ENCODE results near the gene APLP2. TPM values are rescaled to one million over a fixed set of nuclear protein-coding genes. Genes with fewer than 3 reads are reported as not detected.
"Not testable (repeated sequence)": the region's sequence is repeated elsewhere in the genome, so short reads cannot be mapped to it uniquely, and the experiment has no call there.

The APLP2 gene
- polyA plus RNA-seq (2013, experiment 1 of 2), result 264 TPM
- 280 TPM for polyA plus RNA-seq (2013, experiment 2 of 2)

DNA sequence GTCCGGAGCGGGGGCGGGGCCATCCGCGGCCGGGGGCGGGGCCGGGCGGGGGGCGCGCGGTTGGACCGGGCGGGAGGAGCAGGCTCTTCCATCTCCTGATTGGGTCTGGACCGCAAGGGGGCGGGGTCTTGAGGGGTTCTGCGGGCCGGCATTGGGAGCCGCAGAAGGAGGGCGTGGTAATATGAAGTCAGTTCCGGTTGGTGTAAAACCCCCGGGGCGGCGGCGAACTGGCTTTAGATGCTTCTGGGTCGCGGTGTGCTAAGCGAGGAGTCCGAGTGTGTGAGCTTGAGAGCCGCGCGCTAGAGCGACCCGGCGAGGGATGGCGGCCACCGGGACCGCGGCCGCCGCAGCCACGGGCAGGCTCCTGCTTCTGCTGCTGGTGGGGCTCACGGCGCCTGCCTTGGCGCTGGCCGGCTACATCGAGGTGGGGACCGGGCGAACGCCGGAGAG, at the start of gene APLP2:
TSS of gene APLP2 (plus strand) at position 236 of the 450 bp plus-strand sequence. CDS start at position 320, 84 bp downstream.
- Histone ChIP-seq H3K4me1 (ENCODE audit: insufficient read depth, low read length) (peaks cover 20% of the 10 kb centered on the region), H3K9ac (ENCODE audit: low read depth, low read length) (peak within 1 kb of the TSS; percentile 80), H3K9me3 (ENCODE audit: insufficient read depth, low read depth, low read length) (no peaks in the 10 kb centered on the region), H3K27me3 (ENCODE audit: insufficient read depth, low read length) (peaks cover 23% of the 10 kb centered on the region), H3K4me3 (ENCODE audit: low read length) (peak within 1 kb of the TSS; percentile 93), H3K36me3 (ENCODE audit: insufficient read depth, low read length) (no peaks in the 10 kb centered on the region), H3K27ac (ENCODE audit: low read depth, low read length) (peak within 1 kb of the TSS; percentile 80)
- WGBS, result under 1% methylated on average over 51 of the region's 51 CpGs

DNA sequence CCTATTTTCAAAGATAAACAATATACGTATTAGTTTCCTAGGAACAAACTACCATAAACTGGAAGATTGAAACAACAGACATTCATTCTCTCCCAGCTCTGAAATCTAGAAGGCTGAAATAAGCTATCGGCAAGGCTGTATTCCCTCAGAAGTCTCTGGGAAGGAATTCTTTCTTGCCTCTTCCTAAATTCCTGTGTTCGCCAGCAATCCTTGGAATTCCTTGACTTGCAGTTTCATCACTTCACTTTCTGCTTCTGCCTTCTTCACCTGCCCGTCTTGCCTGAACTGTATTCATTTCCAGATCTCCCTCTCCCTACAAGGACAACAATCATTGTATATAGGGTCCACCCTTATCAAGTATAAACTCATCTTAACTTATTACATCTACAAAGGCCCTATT, 49.4 kb upstream of the APLP2 start:
- Histone ChIP-seq H3K27ac (ENCODE audit: low read depth, low read length) (no peak overlapping the region), H3K27me3 (ENCODE audit: insufficient read depth, low read length) (no peaks in the 10 kb centered on the region), H3K4me3 (ENCODE audit: low read length) (no peak overlapping the region), H3K4me1 (ENCODE audit: insufficient read depth, low read length) (no peaks in the 10 kb centered on the region), H3K36me3 (ENCODE audit: insufficient read depth, low read length) (no peaks in the 10 kb centered on the region), H3K9me3 (ENCODE audit: insufficient read depth, low read depth, low read length) (peaks cover 2% of the 10 kb centered on the region; the same call in 1 of the 2 replicates), H3K9ac (ENCODE audit: low read depth, low read length) (no peak overlapping the region)
- 76% methylated on average over 4 of the region's 4 CpGs for WGBS

DNA sequence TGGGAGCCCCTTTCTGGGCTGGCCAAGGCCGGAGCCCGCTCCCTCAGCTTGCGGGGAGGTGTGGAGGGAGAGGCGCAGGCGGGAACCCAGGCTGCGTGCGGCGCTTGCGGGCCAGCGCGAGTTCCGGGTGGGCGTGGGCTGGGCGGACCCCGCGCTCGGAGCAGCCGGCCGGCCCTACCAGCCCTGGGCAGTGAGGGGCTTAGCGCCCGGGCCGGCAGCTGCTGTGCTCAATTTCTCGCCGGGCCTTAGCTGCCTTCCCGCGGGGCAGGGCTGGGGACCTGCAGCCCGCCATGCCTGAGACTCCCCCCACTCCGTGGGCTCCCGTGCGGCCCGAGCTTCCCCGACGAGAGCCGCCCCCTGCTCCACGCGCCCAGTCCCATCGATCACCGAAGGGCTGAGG, 48.1 kb upstream of the APLP2 start:
- H3K27ac ChIP-seq (ENCODE audit: low read depth, low read length), result not testable (repeated sequence)

DNA sequence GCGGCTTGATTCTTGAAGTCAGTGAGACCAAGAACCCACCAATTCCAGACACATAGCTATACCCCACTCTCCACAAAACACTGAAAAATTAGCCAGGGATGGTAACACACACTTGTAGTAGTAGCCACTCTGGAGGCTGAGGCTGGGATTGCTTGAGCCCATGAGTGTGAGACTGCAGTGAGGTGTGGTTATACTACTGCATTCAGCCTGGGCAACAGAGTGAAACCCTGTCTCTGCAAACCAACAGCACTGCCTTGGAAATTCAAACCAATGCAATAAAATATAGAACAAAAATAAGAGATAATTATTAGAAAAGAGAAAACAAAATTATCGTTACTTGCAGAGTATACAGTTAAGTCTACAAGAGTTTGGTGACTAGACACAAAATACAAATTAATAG, 46.9 kb upstream of the APLP2 start:
- no peaks in the 10 kb centered on the region for H3K9me3 ChIP-seq (ENCODE audit: insufficient read depth, low read depth, low read length)
- no peaks in the 10 kb centered on the region for H3K36me3 ChIP-seq (ENCODE audit: insufficient read depth, low read length)
- no peaks in the 10 kb centered on the region for H3K4me1 ChIP-seq (ENCODE audit: insufficient read depth, low read length)
- no peak overlapping the region for H3K4me3 ChIP-seq (ENCODE audit: low read length)
- H3K9ac ChIP-seq (ENCODE audit: low read depth, low read length), result no peak overlapping the region
- H3K27me3 ChIP-seq (ENCODE audit: insufficient read depth, low read length), result no peaks in the 10 kb centered on the region
- no peak overlapping the region for H3K27ac ChIP-seq (ENCODE audit: low read depth, low read length)
- WGBS, result 100% methylated on average over 1 of the region's 2 CpGs

More for the DNA sequence above, 48.1 kb upstream of the APLP2 start:
- not testable (repeated sequence) for H3K4me1 ChIP-seq (ENCODE audit: insufficient read depth, low read length); H3K27me3 ChIP-seq (ENCODE audit: insufficient read depth, low read length); H3K36me3 ChIP-seq (ENCODE audit: insufficient read depth, low read length); H3K9me3 ChIP-seq (ENCODE audit: insufficient read depth, low read depth, low read length); H3K9ac ChIP-seq (ENCODE audit: low read depth, low read length); H3K4me3 ChIP-seq (ENCODE audit: low read length)
- WGBS, result 97% methylated on average over 38 of the region's 38 CpGs

DNA sequence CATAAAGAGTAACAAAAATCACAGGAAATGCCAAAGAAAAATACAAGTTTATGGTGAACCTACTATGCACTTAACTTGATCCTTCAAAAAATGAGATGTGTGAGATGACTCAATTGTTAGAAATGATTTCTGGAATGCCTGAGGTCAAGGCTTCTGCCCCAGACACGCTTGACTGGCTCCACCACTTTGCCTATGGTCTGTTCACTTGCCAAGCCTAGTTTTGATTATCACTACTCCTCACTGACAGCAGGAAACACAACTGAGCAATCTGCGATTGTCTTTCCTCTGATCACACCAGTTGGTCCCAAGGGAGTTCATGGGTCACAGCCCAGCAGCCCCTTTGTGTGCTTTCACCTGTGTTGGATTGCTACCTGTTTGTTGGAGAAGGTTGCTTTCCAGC, 46.5 kb upstream of the APLP2 start:
- no peak overlapping the region for H3K27ac ChIP-seq (ENCODE audit: low read depth, low read length)

DNA sequence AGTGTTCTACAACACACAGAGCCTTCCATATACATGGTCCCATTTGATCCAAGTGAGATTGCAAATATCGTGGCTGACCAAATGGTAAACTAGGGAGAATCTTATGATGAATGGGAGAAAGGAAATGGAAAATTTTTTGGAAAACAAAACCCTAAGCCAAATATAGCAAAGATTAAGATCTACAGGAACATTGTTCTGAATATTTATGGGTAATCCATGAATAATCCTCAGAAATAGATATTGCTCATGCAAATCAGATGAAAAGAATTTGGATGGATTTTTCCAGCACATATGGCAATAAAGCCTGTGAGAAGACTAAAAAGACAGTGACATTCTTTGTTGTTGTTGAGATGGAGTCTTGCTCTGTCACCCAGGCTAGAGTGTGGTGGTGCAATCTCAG, 45.3 kb upstream of the APLP2 start:
- no CpG with 5 or more reads among the region's 1 CpG for WGBS
- H3K27ac ChIP-seq (ENCODE audit: low read depth, low read length), result no peak overlapping the region
- peaks cover 4% of the 10 kb centered on the region; the same call in 1 of the 2 replicates for H3K4me1 ChIP-seq (ENCODE audit: insufficient read depth, low read length)
- no peaks in the 10 kb centered on the region for H3K9me3 ChIP-seq (ENCODE audit: insufficient read depth, low read depth, low read length)
- no peaks in the 10 kb centered on the region for H3K36me3 ChIP-seq (ENCODE audit: insufficient read depth, low read length)
- no peaks in the 10 kb centered on the region for H3K27me3 ChIP-seq (ENCODE audit: insufficient read depth, low read length)
- H3K4me3 ChIP-seq (ENCODE audit: low read length), result no peak overlapping the region
- H3K9ac ChIP-seq (ENCODE audit: low read depth, low read length), result no peak overlapping the region

More for the DNA sequence above, 46.5 kb upstream of the APLP2 start:
- 89% methylated on average over 2 of the region's 2 CpGs for WGBS
- Histone ChIP-seq H3K4me1 (ENCODE audit: insufficient read depth, low read length) (no peaks in the 10 kb centered on the region), H3K9ac (ENCODE audit: low read depth, low read length) (no peak overlapping the region), H3K4me3 (ENCODE audit: low read length) (no peak overlapping the region), H3K27me3 (ENCODE audit: insufficient read depth, low read length) (no peaks in the 10 kb centered on the region), H3K36me3 (ENCODE audit: insufficient read depth, low read length) (no peaks in the 10 kb centered on the region), H3K9me3 (ENCODE audit: insufficient read depth, low read depth, low read length) (no peaks in the 10 kb centered on the region)

DNA sequence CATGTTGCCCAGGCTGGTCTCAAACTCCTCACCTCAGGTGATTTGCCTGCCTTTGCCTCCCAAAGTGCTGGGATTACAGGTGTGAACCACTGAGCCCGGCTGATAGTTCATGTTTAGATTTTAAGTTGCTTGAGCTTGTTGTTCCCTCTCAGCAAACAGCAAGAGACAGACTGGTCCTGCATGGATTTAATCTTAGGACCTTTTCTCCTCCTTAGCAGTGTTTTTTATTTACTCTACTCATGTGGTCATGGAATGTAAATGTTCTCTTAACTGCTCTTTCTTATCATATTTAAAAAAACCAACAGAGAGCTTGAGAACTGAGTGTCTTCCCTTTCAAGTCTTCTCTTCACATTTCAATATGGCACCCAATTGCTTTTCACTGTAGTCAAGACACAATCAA, 44.3 kb upstream of the APLP2 start:
- H3K9ac ChIP-seq (ENCODE audit: low read depth, low read length), result no peak overlapping the region
- WGBS, result 94% methylated on average over 1 of the region's 1 CpG
- no peaks in the 10 kb centered on the region for H3K36me3 ChIP-seq (ENCODE audit: insufficient read depth, low read length)
- no peak overlapping the region for H3K4me3 ChIP-seq (ENCODE audit: low read length)
- no peak overlapping the region for H3K27ac ChIP-seq (ENCODE audit: low read depth, low read length)
- peaks cover 5% of the 10 kb centered on the region; the same call in 1 of the 2 replicates for H3K4me1 ChIP-seq (ENCODE audit: insufficient read depth, low read length)
- H3K9me3 ChIP-seq (ENCODE audit: insufficient read depth, low read depth, low read length), result no peaks in the 10 kb centered on the region
- H3K27me3 ChIP-seq (ENCODE audit: insufficient read depth, low read length), result no peaks in the 10 kb centered on the region

DNA sequence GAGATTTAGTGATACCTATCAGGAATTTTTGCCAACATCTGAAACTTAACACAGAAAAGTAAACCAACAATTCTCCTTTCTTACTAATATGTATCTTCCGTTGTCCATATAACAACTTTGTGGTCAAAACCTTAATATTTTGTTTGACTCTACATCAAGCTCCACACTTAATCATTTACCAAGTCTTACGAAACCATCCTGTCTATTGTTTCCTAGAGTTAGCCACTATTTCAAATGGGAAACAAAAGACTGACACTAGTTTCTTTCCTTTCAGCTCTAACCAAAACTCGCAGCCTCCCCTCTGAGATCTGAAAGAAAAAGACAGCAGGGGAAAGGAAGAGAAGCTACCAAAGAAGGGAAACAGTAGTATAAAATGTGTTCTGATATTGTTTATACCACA, 40.6 kb upstream of the APLP2 start:
- Histone ChIP-seq H3K36me3 (ENCODE audit: insufficient read depth, low read length) (no peaks in the 10 kb centered on the region), H3K4me3 (ENCODE audit: low read length) (no peak overlapping the region), H3K27ac (ENCODE audit: low read depth, low read length) (no peak overlapping the region), H3K4me1 (ENCODE audit: insufficient read depth, low read length) (peaks cover 8% of the 10 kb centered on the region; the same call in 1 of the 2 replicates), H3K27me3 (ENCODE audit: insufficient read depth, low read length) (no peaks in the 10 kb centered on the region), H3K9ac (ENCODE audit: low read depth, low read length) (no peak overlapping the region), H3K9me3 (ENCODE audit: insufficient read depth, low read depth, low read length) (no peaks in the 10 kb centered on the region)
- 90% methylated on average over 2 of the region's 3 CpGs for WGBS

DNA sequence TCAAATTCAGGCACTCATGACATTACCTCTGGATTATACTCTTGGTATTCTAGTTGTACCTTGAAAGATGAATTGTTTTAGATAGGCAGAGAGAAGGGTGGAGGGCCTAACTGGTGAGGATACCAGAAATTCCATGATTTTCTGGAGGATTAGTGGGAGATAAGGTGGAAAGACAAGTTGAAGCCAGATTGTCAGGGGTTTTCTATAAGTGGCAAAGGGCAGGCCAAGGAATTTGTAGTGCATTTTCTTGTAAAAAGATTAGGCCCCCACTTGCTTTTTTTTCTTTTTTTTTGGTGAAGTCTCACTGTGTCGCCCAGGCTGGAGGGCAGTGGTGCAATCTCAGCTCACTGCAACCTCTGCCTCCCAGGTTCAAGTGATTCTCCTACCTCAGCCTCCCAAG, 38.6 kb upstream of the APLP2 start:
- no peaks in the 10 kb centered on the region for H3K9me3 ChIP-seq (ENCODE audit: insufficient read depth, low read depth, low read length)
- WGBS, result 77% methylated on average over 1 of the region's 1 CpG
- H3K27me3 ChIP-seq (ENCODE audit: insufficient read depth, low read length), result no peaks in the 10 kb centered on the region
- H3K27ac ChIP-seq (ENCODE audit: low read depth, low read length), result no peak overlapping the region
- no peak overlapping the region for H3K9ac ChIP-seq (ENCODE audit: low read depth, low read length)
- H3K36me3 ChIP-seq (ENCODE audit: insufficient read depth, low read length), result no peaks in the 10 kb centered on the region
- H3K4me3 ChIP-seq (ENCODE audit: low read length), result no peak overlapping the region
- peaks cover 8% of the 10 kb centered on the region; the same call in 1 of the 2 replicates for H3K4me1 ChIP-seq (ENCODE audit: insufficient read depth, low read length)

DNA sequence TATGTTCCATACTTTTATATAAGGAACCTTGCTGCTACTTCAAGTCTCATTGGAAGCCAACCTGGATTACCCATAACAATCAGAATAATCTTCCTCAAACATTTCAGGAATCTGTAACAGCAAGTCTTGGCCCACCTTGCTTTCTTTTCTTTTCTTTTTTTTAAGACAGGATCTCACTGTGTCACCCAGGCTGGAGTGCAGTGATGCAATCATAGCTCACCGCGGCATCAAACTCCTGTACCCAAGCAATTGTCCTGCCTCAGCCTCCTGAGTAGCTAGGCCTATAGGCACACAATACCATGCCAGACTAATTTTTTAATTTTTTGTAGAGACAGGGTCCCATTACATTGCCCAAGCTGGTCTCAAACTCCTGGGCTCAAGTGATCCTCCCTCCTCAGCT, 37.7 kb upstream of the APLP2 start:
- no peak overlapping the region for H3K27ac ChIP-seq (ENCODE audit: low read depth, low read length)
- 96% methylated on average over 2 of the region's 2 CpGs for WGBS

DNA sequence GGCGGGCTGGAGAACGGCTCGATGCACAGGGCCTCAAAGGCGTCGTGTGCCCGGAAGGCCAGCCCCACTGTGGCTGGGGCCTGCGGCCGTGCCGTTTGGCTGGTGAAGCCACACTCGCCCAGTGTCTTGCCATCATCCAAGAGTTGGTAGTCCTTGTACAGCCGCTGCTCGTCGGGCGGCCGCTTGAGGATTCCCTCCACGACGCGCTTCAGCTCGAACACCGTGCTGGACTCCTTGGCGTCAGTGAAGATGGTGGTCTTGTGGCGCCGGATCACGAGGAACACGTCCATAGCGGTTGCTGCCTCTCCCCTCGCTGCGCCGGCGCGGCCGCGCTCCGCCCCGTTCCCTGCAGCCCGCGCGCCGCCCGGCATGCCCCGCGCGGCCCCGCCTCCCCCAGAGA, 36.8 kb upstream of the APLP2 start:
- no peak overlapping the region for H3K9ac ChIP-seq (ENCODE audit: low read depth, low read length)
- H3K4me3 ChIP-seq (ENCODE audit: low read length), result no peak overlapping the region
- H3K4me1 ChIP-seq (ENCODE audit: insufficient read depth, low read length), result peaks cover 11% of the 10 kb centered on the region; the same call in 1 of the 2 replicates
- H3K27ac ChIP-seq (ENCODE audit: low read depth, low read length), result no peak overlapping the region
- no peaks in the 10 kb centered on the region for H3K9me3 ChIP-seq (ENCODE audit: insufficient read depth, low read depth, low read length)
- H3K36me3 ChIP-seq (ENCODE audit: insufficient read depth, low read length), result no peaks in the 10 kb centered on the region
- H3K27me3 ChIP-seq (ENCODE audit: insufficient read depth, low read length), result no peaks in the 10 kb centered on the region
- WGBS, result 95% methylated on average over 40 of the region's 44 CpGs

More for the DNA sequence above, 37.7 kb upstream of the APLP2 start:
- H3K9me3 ChIP-seq (ENCODE audit: insufficient read depth, low read depth, low read length), result no peaks in the 10 kb centered on the region
- no peak overlapping the region for H3K4me3 ChIP-seq (ENCODE audit: low read length)
- no peaks in the 10 kb centered on the region for H3K27me3 ChIP-seq (ENCODE audit: insufficient read depth, low read length)
- H3K36me3 ChIP-seq (ENCODE audit: insufficient read depth, low read length), result no peaks in the 10 kb centered on the region
- peaks cover 8% of the 10 kb centered on the region; the same call in 1 of the 2 replicates for H3K4me1 ChIP-seq (ENCODE audit: insufficient read depth, low read length)
- no peak overlapping the region for H3K9ac ChIP-seq (ENCODE audit: low read depth, low read length)

DNA sequence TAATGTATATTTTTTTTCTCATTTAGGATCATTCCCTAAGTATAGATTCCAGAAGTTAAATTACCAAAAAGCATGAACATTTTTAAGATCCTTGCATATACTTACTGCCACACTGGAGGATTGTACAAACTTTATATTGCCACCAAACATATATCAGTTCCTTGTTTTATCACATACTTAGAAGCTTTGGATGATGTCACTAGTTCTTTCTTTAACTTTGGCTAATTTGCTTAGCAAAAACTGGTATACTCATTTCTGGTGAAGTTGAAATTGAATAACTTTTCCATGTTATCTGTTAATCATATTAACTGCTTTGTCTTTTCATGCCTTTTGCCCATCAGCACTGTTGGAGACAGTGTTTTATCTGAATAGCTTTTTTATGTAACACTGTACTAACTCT, 35.5 kb upstream of the APLP2 start:
- no peak overlapping the region for H3K9ac ChIP-seq (ENCODE audit: low read depth, low read length)
- peaks cover 11% of the 10 kb centered on the region; the same call in 1 of the 2 replicates for H3K4me1 ChIP-seq (ENCODE audit: insufficient read depth, low read length)
- H3K27me3 ChIP-seq (ENCODE audit: insufficient read depth, low read length), result no peaks in the 10 kb centered on the region
- H3K4me3 ChIP-seq (ENCODE audit: low read length), result no peak overlapping the region
- H3K27ac ChIP-seq (ENCODE audit: low read depth, low read length), result no peak overlapping the region
- H3K36me3 ChIP-seq (ENCODE audit: insufficient read depth, low read length), result no peaks in the 10 kb centered on the region
- no peaks in the 10 kb centered on the region for H3K9me3 ChIP-seq (ENCODE audit: insufficient read depth, low read depth, low read length)

All from HUES64 (cell line).